Ovary (tissue), 3 donors: Measurements from ENCODE around the gene ATP1A3.

Experiments
- EP300 ChIP-seq: sonication (generic); formaldehyde crosslinking; IDR thresholded peaks from one replicate; pipeline ENCODE4 v1.6.1; 2017; ENCODE audit warnings: antibody characterized with exemption
- POLR2A ChIP-seq: fragments of 450-650 bp; IDR thresholded peaks from one replicate; pipeline ENCODE4 v1.6.1; 2017; ENCODE audit warnings: antibody characterized with exemption, mild to moderate bottlenecking, moderate library complexity
- TF ChIP-seq, protein P1 (sequence below), 3 donors: fragments of 450-650 bp in 2 of 3; fragments of 200-600 bp in 1 of 3; IDR thresholded peaks; one replicate each; pipeline versions ENCODE4 v1.5.1 to v1.8.0; 2016 to 2022; ENCODE audit warnings: antibody characterized with exemption in 3 of 3, mild to moderate bottlenecking in 1 of 3
- donor health status: DM: no; HTN: no; CAD: no.

GRCh38 chr19:41988947-41989346 lies 5.1 kb downstream of the ATP1A3 start:
- TF ChIP-seq, protein P1, sequence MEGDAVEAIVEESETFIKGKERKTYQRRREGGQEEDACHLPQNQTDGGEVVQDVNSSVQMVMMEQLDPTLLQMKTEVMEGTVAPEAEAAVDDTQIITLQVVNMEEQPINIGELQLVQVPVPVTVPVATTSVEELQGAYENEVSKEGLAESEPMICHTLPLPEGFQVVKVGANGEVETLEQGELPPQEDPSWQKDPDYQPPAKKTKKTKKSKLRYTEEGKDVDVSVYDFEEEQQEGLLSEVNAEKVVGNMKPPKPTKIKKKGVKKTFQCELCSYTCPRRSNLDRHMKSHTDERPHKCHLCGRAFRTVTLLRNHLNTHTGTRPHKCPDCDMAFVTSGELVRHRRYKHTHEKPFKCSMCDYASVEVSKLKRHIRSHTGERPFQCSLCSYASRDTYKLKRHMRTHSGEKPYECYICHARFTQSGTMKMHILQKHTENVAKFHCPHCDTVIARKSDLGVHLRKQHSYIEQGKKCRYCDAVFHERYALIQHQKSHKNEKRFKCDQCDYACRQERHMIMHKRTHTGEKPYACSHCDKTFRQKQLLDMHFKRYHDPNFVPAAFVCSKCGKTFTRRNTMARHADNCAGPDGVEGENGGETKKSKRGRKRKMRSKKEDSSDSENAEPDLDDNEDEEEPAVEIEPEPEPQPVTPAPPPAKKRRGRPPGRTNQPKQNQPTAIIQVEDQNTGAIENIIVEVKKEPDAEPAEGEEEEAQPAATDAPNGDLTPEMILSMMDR (IDR thresholded peaks at IDR 0.05), result no peak
- TF ChIP-seq POLR2A (no peak), EP300 (no peak)
